DND-41 (cell line): ENCODE measurements around the gene SERPINA4.

Experiments
- ATAC-seq: fragments of 200-7000 bp; cut with Tn5 transposase; 3 replicates; pipeline ENCODE4 v1.9.1; 2021; ENCODE audit warnings: low read depth; ENCODE audit not compliant: insufficient read depth
- DNase-seq: peaks from one replicate; pipeline ENCODE4 v3.0.0-alpha.2; 2020
- H2AFZ ChIP-seq: 2 replicates; pipeline ENCODE4 v1.6.0; 2012; ENCODE audit warnings: low read depth, low read length
- H3K27ac ChIP-seq: 2 replicates; pipeline ENCODE4 v1.5.1; 2012; ENCODE audit warnings: low read length, inconsistent platforms
- H3K27me3 ChIP-seq: fragments of 200-600 bp; sonication (generic); 2 replicates; pipeline ENCODE4 v1.6.0; 2012; ENCODE audit warnings: low read length, mild to moderate bottlenecking, inconsistent platforms; ENCODE audit not compliant: insufficient read depth, poor library complexity
- H3K36me3 ChIP-seq: 2 replicates; pipeline ENCODE4 v1.5.1; 2012; ENCODE audit warnings: low read length, inconsistent platforms; ENCODE audit not compliant: insufficient read depth
- H3K4me1 ChIP-seq: 2 replicates; pipeline ENCODE4 v1.5.1; 2012; ENCODE audit warnings: mild to moderate bottlenecking, low read length; ENCODE audit not compliant: insufficient read depth
- H3K4me2 ChIP-seq: 2 replicates; pipeline ENCODE4 v1.6.0; 2012; ENCODE audit warnings: mild to moderate bottlenecking, moderate library complexity, low read length, inconsistent platforms; ENCODE audit not compliant: insufficient read depth
- H3K4me3 ChIP-seq, 2 experiments: fragments of 200-600 bp in 1 of 2; shearing (Covaris generic) in 1 of 2; 2 replicates each; pipeline ENCODE4 v1.5.1; 2012 to 2016; ENCODE audit warnings: inconsistent platforms in 2 of 2, low read length in 2 of 2, mild to moderate bottlenecking in 2 of 2, low read depth in 1 of 2, moderate library complexity in 1 of 2
- H3K79me2 ChIP-seq: 2 replicates; pipeline ENCODE4 v1.6.0; 2012; ENCODE audit warnings: low read length, inconsistent platforms; ENCODE audit not compliant: insufficient read depth
- H3K9ac ChIP-seq: 2 replicates; pipeline ENCODE4 v1.6.0; 2012; ENCODE audit warnings: low read depth, mild to moderate bottlenecking, inconsistent platforms, low read length, moderate library complexity
- H3K9me3 ChIP-seq: 2 replicates; pipeline ENCODE4 v1.5.1; 2012; ENCODE audit warnings: low read length, moderate library complexity, mild to moderate bottlenecking, inconsistent platforms; ENCODE audit not compliant: insufficient read depth, severe bottlenecking
- H4K20me1 ChIP-seq: 2 replicates; pipeline ENCODE4 v1.6.0; 2012; ENCODE audit warnings: low read length; ENCODE audit not compliant: insufficient read depth
- CTCF ChIP-seq: IDR thresholded peaks from 2 replicates; pipeline ENCODE4 v1.5.1; 2012; ENCODE audit warnings: borderline replicate concordance, low read length, moderate library complexity, mild to moderate bottlenecking; ENCODE audit not compliant: poor library complexity, severe bottlenecking; ENCODE audit errors: extremely low read depth
- EZH2 ChIP-seq: IDR thresholded peaks from 3 replicates; pipeline ENCODE4 v1.6.1; 2012; ENCODE audit warnings: borderline replicate concordance, low read depth, mild to moderate bottlenecking, moderate library complexity, low read length, inconsistent platforms; ENCODE audit not compliant: severe bottlenecking

Gene SERPINA4

GRCh38 chr14:94559638-94560290, 1.5 kb upstream of the SERPINA4 start:
- no peak for ATAC-seq
- no peak overlapping the region for H3K4me2 ChIP-seq
- H2AFZ ChIP-seq: no peak overlapping the region
- H3K4me1 ChIP-seq: no peaks in the 10 kb centered on the region
- TF ChIP-seq CTCF (no peak), EZH2 (no peak)
- H3K27me3 ChIP-seq: no peaks in the 10 kb centered on the region
- H3K27ac ChIP-seq: no peak overlapping the region
- H3K36me3 ChIP-seq: no peaks in the 10 kb centered on the region
- DNase-seq: no peak
- no peaks in the 10 kb centered on the region for H4K20me1 ChIP-seq
- no peaks in the 10 kb centered on the region for H3K79me2 ChIP-seq
- no peaks in the 10 kb centered on the region for H3K9me3 ChIP-seq
- H3K4me3 ChIP-seq: no peak overlapping the region
- no peak overlapping the region for H3K9ac ChIP-seq

- Histone ChIP-seq H3K4me3 (no peak overlapping the region), H3K27ac (no peak overlapping the region), H3K9ac (no peak overlapping the region), H3K79me2 (no peaks in the 10 kb centered on the region), H4K20me1 (no peaks in the 10 kb centered on the region), H3K36me3 (no peaks in the 10 kb centered on the region), H2AFZ (no peak overlapping the region), H3K9me3 (no peaks in the 10 kb centered on the region), H3K4me1 (no peaks in the 10 kb centered on the region), H3K4me2 (no peak overlapping the region), H3K27me3 (no peaks in the 10 kb centered on the region)
- no peak for ATAC-seq
- DNase-seq: no peak
- no peak for TF ChIP-seq EZH2
- TF ChIP-seq CTCF: no peak
These were observed 964 bp upstream of the SERPINA4 start for GRCh38 chr14:94560291-94560665.

DNA sequence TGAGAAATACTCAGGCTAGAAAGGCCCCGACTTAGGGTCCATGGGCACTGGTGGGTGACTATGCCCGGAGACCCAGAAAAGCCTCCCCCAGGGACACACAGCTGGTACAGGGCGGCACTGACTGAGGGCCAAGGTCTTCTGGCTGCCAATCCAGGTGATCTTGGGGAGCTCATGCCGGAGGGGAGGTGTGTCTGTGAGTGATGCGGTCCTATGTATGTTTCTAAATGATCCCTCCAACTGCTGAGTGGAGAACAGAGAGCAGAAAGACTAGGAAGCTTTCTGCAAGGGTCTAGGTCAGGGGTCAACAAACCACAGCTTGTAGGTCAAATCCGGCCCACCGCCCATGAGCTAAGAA, 391 bp downstream of the SERPINA4 start:
- no peaks in the 10 kb centered on the region for H3K36me3 ChIP-seq
- H3K4me2 ChIP-seq: no peak overlapping the region
- TF ChIP-seq CTCF (no peak), EZH2 (no peak)
- no peaks in the 10 kb centered on the region for H3K27me3 ChIP-seq
- H3K27ac ChIP-seq: no peak overlapping the region
- H3K79me2 ChIP-seq: no peaks in the 10 kb centered on the region
- H2AFZ ChIP-seq: no peak overlapping the region
- H3K9me3 ChIP-seq: no peaks in the 10 kb centered on the region
- H3K4me3 ChIP-seq: no peak overlapping the region
- H4K20me1 ChIP-seq: no peaks in the 10 kb centered on the region
- H3K9ac ChIP-seq: no peak overlapping the region
- ATAC-seq (no peak), DNase-seq (no peak)
- no peaks in the 10 kb centered on the region for H3K4me1 ChIP-seq

DNA sequence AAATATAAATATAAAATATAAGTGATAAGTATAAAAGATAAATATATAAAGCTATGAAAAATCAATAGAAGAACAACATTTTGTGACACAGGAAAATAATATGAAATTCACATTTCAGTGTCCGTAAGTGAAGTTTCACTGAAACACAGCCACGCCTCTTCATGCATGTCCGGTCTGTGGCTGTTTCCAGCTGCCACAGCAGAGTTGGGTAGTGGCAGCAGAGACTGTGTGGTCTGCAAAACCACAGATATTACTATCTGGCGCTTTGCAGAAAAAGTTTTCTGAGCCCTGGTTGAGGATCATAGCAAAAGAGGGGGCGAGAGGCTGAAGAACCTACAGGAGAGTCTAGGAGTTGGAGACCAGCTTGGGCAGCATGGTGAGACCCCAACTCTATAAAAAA, 780 bp downstream of the SERPINA4 start:
- no peaks in the 10 kb centered on the region for H4K20me1 ChIP-seq
- ATAC-seq: no peak
- H3K9me3 ChIP-seq: no peaks in the 10 kb centered on the region
- H3K27me3 ChIP-seq: no peaks in the 10 kb centered on the region
- H3K27ac ChIP-seq: no peak overlapping the region
- no peaks in the 10 kb centered on the region for H3K4me1 ChIP-seq
- H3K4me3 ChIP-seq: no peak overlapping the region
- no peak for DNase-seq
- no peak overlapping the region for H2AFZ ChIP-seq
- H3K4me2 ChIP-seq: no peak overlapping the region
- H3K36me3 ChIP-seq: no peaks in the 10 kb centered on the region
- H3K79me2 ChIP-seq: no peaks in the 10 kb centered on the region
- no peak overlapping the region for H3K9ac ChIP-seq
- TF ChIP-seq EZH2 (no peak), CTCF (no peak)
